ENCODE results near the gene FN1. TPM values are rescaled to one million over a fixed set of nuclear protein-coding genes. Genes with fewer than 3 reads are reported as not detected.
A peak's percentile ranks its signal among the peaks of the same experiment; 100 is the strongest.

The FN1 gene
- polyA plus RNA-seq, 1 of the 3 experiments (the other 2 are of a cell fraction): 1,671 TPM

DNA sequence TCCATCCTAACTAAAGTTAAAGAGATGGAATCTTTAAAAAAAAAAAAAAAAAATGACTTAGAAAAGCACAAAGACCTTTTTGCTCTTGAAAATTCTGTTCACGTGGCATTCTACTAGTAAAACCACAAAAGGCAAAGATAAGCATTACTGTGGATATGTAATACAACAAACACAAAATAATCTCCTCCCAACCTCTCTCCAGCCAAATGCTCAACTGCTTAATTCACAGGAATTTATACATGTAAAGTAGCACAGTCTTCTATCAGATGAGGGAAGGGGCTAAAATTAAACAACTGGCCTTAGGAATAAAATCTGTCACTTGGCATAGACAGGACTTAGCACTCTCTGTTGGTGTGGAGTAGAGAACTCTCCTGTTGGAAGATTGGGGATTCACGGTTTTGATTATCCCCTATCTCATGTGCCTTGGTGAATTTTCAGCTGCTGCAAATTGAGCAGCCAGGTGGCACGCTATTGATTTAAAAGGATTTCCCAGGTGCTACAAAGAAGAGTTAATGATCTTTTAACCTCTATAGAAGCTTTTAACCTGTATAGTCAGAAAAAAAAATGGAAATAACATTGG, 66.6 kb downstream of the FN1 start:
- ChIA-PET CTCF (interaction anchor here (0.7 kb wide), 1 partner anchor 543 kb away, joined by 4 read pairs; no protein-coding TSS in a partner anchor), POLR2A (no interaction called here)
- no peak overlapping the region for H3K4me3 ChIP-seq (ENCODE audit: low read depth in 2 of 2, low read length in 1 of 2)
- 100% methylated on average over 3 of the region's 3 CpGs for WGBS (ENCODE audit: low lambda C conversion rate)
- no peaks in the 10 kb centered on the region for H3K9me3 ChIP-seq
- no peaks in the 10 kb centered on the region for H3K9me2 ChIP-seq
- peaks cover 42% of the 10 kb centered on the region for H3K79me2 ChIP-seq (ENCODE audit: insufficient read depth)
- no peak for TF ChIP-seq JUND (IDR thresholded peaks at IDR 0.05)
- no peak for TF ChIP-seq TCF12 (IDR thresholded peaks at IDR 0.05)
- TF ChIP-seq NRF1 (IDR thresholded peaks at IDR 0.05; ENCODE audit: low read depth, low read length): no peak
- no peak for TF ChIP-seq POLR2AphosphoS5 (IDR thresholded peaks at IDR 0.05; ENCODE audit: low read depth, low read length)
- TF ChIP-seq CHD2 (IDR thresholded peaks at IDR 0.05; ENCODE audit: low read length, partially characterized antibody): no peak
- no peak for TF ChIP-seq ELF1 (IDR thresholded peaks at IDR 0.05)
- TF ChIP-seq, protein P1, sequence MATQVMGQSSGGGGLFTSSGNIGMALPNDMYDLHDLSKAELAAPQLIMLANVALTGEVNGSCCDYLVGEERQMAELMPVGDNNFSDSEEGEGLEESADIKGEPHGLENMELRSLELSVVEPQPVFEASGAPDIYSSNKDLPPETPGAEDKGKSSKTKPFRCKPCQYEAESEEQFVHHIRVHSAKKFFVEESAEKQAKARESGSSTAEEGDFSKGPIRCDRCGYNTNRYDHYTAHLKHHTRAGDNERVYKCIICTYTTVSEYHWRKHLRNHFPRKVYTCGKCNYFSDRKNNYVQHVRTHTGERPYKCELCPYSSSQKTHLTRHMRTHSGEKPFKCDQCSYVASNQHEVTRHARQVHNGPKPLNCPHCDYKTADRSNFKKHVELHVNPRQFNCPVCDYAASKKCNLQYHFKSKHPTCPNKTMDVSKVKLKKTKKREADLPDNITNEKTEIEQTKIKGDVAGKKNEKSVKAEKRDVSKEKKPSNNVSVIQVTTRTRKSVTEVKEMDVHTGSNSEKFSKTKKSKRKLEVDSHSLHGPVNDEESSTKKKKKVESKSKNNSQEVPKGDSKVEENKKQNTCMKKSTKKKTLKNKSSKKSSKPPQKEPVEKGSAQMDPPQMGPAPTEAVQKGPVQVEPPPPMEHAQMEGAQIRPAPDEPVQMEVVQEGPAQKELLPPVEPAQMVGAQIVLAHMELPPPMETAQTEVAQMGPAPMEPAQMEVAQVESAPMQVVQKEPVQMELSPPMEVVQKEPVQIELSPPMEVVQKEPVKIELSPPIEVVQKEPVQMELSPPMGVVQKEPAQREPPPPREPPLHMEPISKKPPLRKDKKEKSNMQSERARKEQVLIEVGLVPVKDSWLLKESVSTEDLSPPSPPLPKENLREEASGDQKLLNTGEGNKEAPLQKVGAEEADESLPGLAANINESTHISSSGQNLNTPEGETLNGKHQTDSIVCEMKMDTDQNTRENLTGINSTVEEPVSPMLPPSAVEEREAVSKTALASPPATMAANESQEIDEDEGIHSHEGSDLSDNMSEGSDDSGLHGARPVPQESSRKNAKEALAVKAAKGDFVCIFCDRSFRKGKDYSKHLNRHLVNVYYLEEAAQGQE (IDR thresholded peaks at IDR 0.05; ENCODE audit: low read depth, low read length): no peak
- no peak for TF ChIP-seq RAD21 (IDR thresholded peaks at IDR 0.05; ENCODE audit: low read length)
- TF ChIP-seq, protein P2, sequence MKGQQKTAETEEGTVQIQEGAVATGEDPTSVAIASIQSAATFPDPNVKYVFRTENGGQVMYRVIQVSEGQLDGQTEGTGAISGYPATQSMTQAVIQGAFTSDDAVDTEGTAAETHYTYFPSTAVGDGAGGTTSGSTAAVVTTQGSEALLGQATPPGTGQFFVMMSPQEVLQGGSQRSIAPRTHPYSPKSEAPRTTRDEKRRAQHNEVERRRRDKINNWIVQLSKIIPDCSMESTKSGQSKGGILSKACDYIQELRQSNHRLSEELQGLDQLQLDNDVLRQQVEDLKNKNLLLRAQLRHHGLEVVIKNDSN (IDR thresholded peaks at IDR 0.05; ENCODE audit: borderline replicate concordance, low read depth): no peak
- TF ChIP-seq, protein P3, sequence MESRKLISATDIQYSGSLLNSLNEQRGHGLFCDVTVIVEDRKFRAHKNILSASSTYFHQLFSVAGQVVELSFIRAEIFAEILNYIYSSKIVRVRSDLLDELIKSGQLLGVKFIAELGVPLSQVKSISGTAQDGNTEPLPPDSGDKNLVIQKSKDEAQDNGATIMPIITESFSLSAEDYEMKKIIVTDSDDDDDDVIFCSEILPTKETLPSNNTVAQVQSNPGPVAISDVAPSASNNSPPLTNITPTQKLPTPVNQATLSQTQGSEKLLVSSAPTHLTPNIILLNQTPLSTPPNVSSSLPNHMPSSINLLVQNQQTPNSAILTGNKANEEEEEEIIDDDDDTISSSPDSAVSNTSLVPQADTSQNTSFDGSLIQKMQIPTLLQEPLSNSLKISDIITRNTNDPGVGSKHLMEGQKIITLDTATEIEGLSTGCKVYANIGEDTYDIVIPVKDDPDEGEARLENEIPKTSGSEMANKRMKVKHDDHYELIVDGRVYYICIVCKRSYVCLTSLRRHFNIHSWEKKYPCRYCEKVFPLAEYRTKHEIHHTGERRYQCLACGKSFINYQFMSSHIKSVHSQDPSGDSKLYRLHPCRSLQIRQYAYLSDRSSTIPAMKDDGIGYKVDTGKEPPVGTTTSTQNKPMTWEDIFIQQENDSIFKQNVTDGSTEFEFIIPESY (IDR thresholded peaks at IDR 0.05; ENCODE audit: borderline replicate concordance, low read depth): no peak
- TF ChIP-seq, protein P4, sequence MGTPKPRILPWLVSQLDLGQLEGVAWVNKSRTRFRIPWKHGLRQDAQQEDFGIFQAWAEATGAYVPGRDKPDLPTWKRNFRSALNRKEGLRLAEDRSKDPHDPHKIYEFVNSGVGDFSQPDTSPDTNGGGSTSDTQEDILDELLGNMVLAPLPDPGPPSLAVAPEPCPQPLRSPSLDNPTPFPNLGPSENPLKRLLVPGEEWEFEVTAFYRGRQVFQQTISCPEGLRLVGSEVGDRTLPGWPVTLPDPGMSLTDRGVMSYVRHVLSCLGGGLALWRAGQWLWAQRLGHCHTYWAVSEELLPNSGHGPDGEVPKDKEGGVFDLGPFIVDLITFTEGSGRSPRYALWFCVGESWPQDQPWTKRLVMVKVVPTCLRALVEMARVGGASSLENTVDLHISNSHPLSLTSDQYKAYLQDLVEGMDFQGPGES (IDR thresholded peaks at IDR 0.05; ENCODE audit: low read depth, low read length): no peak
- no peak for TF ChIP-seq EP300 (IDR thresholded peaks at IDR 0.05; ENCODE audit: borderline replicate concordance in 1 of 2, low read depth in 1 of 2, low read length in 1 of 2)
- peaks cover 72 to 96% of the 10 kb centered on the region in 2 experiments for H3K36me3 ChIP-seq (replicated peaks in 1 of 2; ENCODE audit: control insufficient read depth in 1 of 2, insufficient read depth in 2 of 2, low read length in 1 of 2)
- peak overlapping the region in 1 of 2 experiments; percentile 57; a peak in 1 of 4 replicates for H3K27ac ChIP-seq (ENCODE audit: low read depth in 2 of 2, low read length in 1 of 2)
- no peak for DNase-seq
- H3K4me1 ChIP-seq (ENCODE audit: control insufficient read depth in 1 of 2, insufficient read depth in 2 of 2, low read depth in 1 of 2, low read length in 1 of 2): no peaks in the 10 kb centered on the region; a peak in 2 of 4 replicates
- H2AFZ ChIP-seq (ENCODE audit: low read depth): no peak overlapping the region
- no peak overlapping the region for H3K9ac ChIP-seq
- H4K20me1 ChIP-seq (ENCODE audit: insufficient read depth): peaks cover 85% of the 10 kb centered on the region
- H3K27me3 ChIP-seq (ENCODE audit: insufficient read depth): no peaks in the 10 kb centered on the region
- H3F3A ChIP-seq (replicated peaks; ENCODE audit: insufficient read depth): peaks cover 99% of the 10 kb centered on the region
- H3K4me2 ChIP-seq: no peak overlapping the region

Data from SK-N-SH (cell line).